ENCODE results near the gene CHTOP.

- TF ChIP-seq CTCF (IDR thresholded peaks at IDR 0.05; ENCODE audit: low read depth, low read length, poor library complexity, severe bottlenecking): no peak
- TF ChIP-seq EZH2phosphoT487 (IDR thresholded peaks at IDR 0.05; ENCODE audit: borderline replicate concordance, low read length): no peak
Observed at GRCh38 chr1:153628638-153629342, 5.1 kb upstream of the CHTOP start.

Measured in DOHH2 (cell line).